ENCODE data around the gene ROR2.

ROR2 gene

DNA sequence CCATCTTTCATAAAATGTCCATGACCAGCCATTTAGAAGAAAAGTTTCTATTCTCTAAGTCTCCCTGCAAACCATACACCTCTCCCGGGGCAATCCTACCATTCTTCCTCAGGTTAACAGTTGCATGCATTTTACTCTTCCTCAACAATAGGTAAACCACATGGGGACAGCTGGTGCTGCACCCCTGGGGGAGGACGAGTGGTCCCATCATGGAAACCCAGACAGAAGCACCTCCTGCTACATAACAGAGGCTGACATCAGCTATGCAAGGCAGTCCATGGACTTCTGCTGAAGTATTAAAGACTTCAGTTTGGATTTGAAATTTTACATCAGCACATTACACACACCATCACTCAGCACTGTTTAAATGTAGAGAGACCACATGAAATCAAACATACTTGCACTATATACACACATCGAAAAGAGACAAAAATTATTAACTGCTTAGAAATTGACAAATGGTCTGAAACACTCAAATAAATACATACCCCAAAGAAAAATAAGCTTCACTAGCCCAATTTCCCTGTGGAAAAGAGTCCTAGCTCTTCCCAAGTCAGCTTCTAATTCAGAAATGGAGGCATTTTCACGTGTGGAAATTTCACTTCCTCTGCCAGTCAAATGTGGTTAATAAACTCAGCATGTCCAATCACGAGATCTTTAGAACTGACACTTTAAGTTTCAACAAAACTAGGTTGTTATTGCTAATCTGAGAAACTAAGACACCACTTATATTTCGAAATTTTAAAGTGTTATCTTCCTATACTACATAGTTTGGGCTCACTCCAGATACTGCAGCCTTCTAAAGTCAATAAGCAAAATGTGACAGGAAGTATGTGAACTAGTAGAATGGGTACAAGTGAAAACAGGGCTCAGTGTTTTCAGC is 173.4 kb downstream of the ROR2 start:
- TF ChIP-seq, protein P1, sequence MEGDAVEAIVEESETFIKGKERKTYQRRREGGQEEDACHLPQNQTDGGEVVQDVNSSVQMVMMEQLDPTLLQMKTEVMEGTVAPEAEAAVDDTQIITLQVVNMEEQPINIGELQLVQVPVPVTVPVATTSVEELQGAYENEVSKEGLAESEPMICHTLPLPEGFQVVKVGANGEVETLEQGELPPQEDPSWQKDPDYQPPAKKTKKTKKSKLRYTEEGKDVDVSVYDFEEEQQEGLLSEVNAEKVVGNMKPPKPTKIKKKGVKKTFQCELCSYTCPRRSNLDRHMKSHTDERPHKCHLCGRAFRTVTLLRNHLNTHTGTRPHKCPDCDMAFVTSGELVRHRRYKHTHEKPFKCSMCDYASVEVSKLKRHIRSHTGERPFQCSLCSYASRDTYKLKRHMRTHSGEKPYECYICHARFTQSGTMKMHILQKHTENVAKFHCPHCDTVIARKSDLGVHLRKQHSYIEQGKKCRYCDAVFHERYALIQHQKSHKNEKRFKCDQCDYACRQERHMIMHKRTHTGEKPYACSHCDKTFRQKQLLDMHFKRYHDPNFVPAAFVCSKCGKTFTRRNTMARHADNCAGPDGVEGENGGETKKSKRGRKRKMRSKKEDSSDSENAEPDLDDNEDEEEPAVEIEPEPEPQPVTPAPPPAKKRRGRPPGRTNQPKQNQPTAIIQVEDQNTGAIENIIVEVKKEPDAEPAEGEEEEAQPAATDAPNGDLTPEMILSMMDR (IDR thresholded peaks at IDR 0.05; ENCODE audit: low read depth, low read length, missing control alignments): no peak
- no peak overlapping the region for H3K4me3 ChIP-seq (replicated peaks; ENCODE audit: low read depth, low read length)
- no peak for DNase-seq (ENCODE audit: extremely low read depth, low read depth)

DNA sequence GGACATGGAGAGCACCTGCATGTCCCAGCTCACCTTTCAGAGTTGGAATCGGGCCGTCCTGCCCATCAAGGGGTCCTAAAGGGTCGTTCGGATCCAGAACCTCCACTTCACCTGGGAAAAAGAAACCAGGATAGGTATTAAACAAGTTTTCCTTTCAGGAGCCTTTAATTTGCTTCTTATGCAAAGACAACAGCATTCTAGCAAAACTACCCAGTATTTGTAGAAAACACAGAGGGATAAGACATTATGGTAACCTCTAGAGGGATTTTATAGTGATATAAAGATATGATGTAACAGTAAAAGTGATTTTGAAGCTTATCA is 174.4 kb downstream of the ROR2 start:
- no peak for DNase-seq (ENCODE audit: extremely low read depth, low read depth)
- TF ChIP-seq, protein P1 (IDR thresholded peaks at IDR 0.05; ENCODE audit: low read depth, low read length, missing control alignments): no peak
- no peak overlapping the region for H3K4me3 ChIP-seq (replicated peaks; ENCODE audit: low read depth, low read length)

DNA sequence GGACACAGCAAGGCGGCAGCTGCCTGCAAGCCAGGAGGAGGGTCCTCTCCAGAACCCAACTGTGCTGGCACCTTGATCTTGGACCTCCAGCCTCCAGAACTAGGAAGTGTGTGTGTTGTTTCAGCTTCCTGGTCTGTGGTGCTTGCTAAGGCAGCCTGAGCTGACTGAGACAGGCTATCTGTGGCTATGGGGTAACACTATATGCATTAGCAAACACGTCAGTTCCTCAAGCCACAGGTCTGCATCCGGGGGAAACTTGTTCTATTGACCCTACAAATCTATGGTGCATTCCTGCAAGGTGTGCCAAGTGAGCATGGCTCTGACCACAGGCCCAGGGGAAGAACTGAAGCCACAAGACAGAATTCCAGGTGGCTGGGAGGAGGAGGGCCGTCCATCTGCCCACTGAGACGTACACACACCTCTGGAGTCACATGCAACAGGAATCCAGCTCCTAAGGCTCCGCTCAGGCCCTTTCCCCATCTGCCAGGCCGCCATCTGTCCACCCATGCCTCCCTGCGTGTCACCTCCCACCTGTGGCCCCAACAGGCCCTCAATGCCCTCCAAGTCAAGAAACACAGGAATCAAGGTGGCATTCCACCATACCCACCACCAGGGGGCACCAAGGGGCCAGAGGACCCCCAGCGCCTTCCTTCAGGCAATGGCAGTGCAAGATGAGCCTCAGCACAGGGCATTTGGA is 174.9 kb downstream of the ROR2 start:
- H3K4me3 ChIP-seq (replicated peaks; ENCODE audit: low read depth, low read length): no peak overlapping the region
- TF ChIP-seq, protein P1 (IDR thresholded peaks at IDR 0.05; ENCODE audit: low read depth, low read length, missing control alignments): peak; percentile 86
- no peak for DNase-seq (ENCODE audit: extremely low read depth, low read depth)

DNA sequence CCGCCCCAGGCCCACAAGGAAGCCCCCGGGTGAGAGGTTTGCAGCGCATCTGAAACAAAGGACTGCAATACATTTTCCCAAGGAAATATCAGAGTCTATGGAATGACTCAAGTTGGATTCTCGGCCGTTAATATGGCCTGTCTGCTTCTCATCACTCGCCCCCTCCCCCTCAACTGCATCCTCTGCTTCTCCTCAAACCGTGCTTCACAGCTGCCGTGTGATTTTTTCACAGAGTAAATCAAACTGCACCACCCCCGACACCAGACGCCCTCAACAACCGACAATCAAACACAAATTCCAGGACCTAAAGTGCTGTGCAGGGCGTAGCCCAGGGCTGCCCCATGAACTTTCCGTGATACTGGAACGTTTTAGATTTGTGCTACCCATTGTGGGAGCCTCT is 176.9 kb downstream of the ROR2 start:
- TF ChIP-seq, protein P1 (IDR thresholded peaks at IDR 0.05; ENCODE audit: low read depth, low read length, missing control alignments): no peak
- DNase-seq (ENCODE audit: extremely low read depth, low read depth): no peak
- no peak overlapping the region for H3K4me3 ChIP-seq (replicated peaks; ENCODE audit: low read depth, low read length)

DNA sequence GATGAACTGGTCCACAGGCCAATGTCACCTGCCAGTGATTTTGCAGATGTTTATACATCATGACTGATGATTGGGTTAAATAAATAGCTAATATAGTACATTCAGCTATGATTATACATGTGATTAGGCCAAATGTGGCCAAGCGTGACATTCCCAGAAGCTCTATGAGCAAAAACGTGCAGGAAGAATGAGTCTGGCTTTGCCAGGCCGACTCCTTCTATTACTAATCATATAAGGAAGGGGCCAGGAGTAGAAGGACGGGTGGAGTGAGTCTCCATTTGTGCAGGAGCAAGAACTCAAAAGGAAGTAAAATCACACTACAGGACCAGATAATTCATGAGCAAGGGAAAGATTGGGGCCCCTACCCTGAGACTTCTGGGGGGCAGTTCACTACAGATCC is 178.2 kb downstream of the ROR2 start:
- TF ChIP-seq, protein P1 (IDR thresholded peaks at IDR 0.05; ENCODE audit: low read depth, low read length, missing control alignments): no peak
- no peak overlapping the region for H3K4me3 ChIP-seq (replicated peaks; ENCODE audit: low read depth, low read length)
- no peak for DNase-seq (ENCODE audit: extremely low read depth, low read depth)

DNA sequence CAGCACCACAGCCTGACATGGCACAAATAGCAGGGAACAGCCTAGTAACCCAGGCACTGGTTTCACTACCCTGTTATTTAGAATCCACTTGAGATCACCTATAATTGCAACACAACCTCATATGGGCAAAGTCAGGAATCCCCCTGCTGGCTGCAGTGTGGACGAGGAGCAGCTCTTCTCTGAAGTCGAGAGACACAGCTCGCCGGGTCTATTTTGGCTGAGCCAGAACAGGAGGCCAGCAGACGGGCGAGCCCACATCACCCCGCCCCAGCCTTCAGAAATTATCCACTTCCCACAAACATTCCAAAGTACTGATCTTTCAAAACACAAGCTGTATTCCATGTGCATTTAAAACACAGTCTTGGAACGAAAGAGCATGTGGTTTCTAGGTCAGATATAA is 179.0 kb downstream of the ROR2 start:
- TF ChIP-seq, protein P1 (IDR thresholded peaks at IDR 0.05; ENCODE audit: low read depth, low read length, missing control alignments): peak; percentile 63
- DNase-seq (ENCODE audit: extremely low read depth, low read depth): peak; percentile 90
- no peak overlapping the region for H3K4me3 ChIP-seq (replicated peaks; ENCODE audit: low read depth, low read length)

Data from HFF-Myc (cell line).